Naive thymus-derived CD4-positive, alpha-beta T cell (primary cell): ENCODE results near the gene TRIM10. TPM values are rescaled to one million over a fixed set of nuclear protein-coding genes. Genes with fewer than 3 reads are reported as not detected.

Experiments used
- ATAC-seq: fragments of 150-1000 bp; cut with Tn5 transposase; 2 replicates; pipeline ENCODE4 v1.10.0; 2021; ENCODE audit warnings: mild to moderate bottlenecking, moderate library complexity
- CTCF ChIA-PET: fragments of 350-600 bp; sonication (Branson Sonifier 250); formaldehyde crosslinking; loops from one replicate; lab custom pipeline; 2021; ENCODE audit warnings: antibody characterized with exemption; lab: Charles Lee
- POLR2A ChIA-PET: fragments of 350-600 bp; sonication (Branson Sonifier 250); formaldehyde crosslinking; loops from one replicate; lab custom pipeline; 2021; ENCODE audit warnings: antibody characterized with exemption, inconsistent platforms; lab: Charles Lee
- DNase-seq, 9 donors: peaks; one replicate each; pipeline versions ENCODE4 v3.0.0 to v3.0.0-alpha.2; 2020 to 2022; ENCODE audit warnings: mixed read lengths in 1 of 9
- H3K27ac ChIP-seq: one replicate; pipeline ENCODE4 v1.7.0; 2013; ENCODE audit warnings: mild to moderate bottlenecking, low read depth, low read length, moderate library complexity
- H3K27me3 ChIP-seq, 2 donors: one replicate each; pipeline ENCODE4 v1.7.0; 2013; ENCODE audit warnings: low read length in 2 of 2, mild to moderate bottlenecking in 2 of 2, moderate library complexity in 2 of 2; ENCODE audit not compliant: control insufficient read depth in 2 of 2, insufficient read depth in 2 of 2
- H3K36me3 ChIP-seq, 3 experiments: 1 replicate in 2 of 3; 2 replicates in 1 of 3; pipeline ENCODE4 v1.7.0; 2013; ENCODE audit warnings: low read length in 3 of 3, mild to moderate bottlenecking in 3 of 3, moderate library complexity in 1 of 3; ENCODE audit not compliant: insufficient read depth in 3 of 3, control insufficient read depth in 2 of 3
- H3K4me1 ChIP-seq, 2 donors: one replicate each; pipeline ENCODE4 v1.7.0; 2013; ENCODE audit warnings: low read length in 2 of 2, mild to moderate bottlenecking in 2 of 2, moderate library complexity in 1 of 2; ENCODE audit not compliant: control insufficient read depth in 2 of 2, insufficient read depth in 2 of 2
- H3K4me3 ChIP-seq: 2 replicates; pipeline ENCODE4 v1.7.0; 2013; ENCODE audit warnings: mild to moderate bottlenecking, low read length
- H3K9me3 ChIP-seq, 3 experiments: 1 replicate in 2 of 3; 2 replicates in 1 of 3; pipeline ENCODE4 v1.7.0; 2013; ENCODE audit warnings: low read length in 3 of 3; ENCODE audit not compliant: control insufficient read depth in 2 of 3
- H3K27ac Mint-ChIP-seq, 9 donors: one replicate each; pipeline ENCODE4 v1.8.0; 2020 to 2022; ENCODE audit warnings: mixed read lengths in 9 of 9, mild to moderate bottlenecking in 8 of 9, moderate library complexity in 5 of 9, inconsistent platforms in 2 of 9
- H3K27me3 Mint-ChIP-seq, 5 donors: one replicate each; pipeline ENCODE4 v1.8.0; 2021 to 2022; ENCODE audit warnings: mixed read lengths in 5 of 5, mild to moderate bottlenecking in 1 of 5
- H3K36me3 Mint-ChIP-seq, 5 donors: one replicate each; pipeline ENCODE4 v1.8.0; 2020 to 2022; ENCODE audit warnings: mixed read lengths in 5 of 5, mild to moderate bottlenecking in 3 of 5, inconsistent platforms in 1 of 5
- H3K4me1 Mint-ChIP-seq, 7 donors: one replicate each; pipeline ENCODE4 v1.8.0; 2020 to 2022; ENCODE audit warnings: mixed read lengths in 7 of 7, mild to moderate bottlenecking in 3 of 7, inconsistent platforms in 1 of 7
- H3K4me3 Mint-ChIP-seq, 10 donors: one replicate each; pipeline ENCODE4 v1.8.0; 2020 to 2022; ENCODE audit warnings: mild to moderate bottlenecking in 10 of 10, mixed read lengths in 10 of 10, moderate library complexity in 6 of 10, inconsistent platforms in 2 of 10
- H3K9me3 Mint-ChIP-seq, 11 donors: one replicate each; pipeline ENCODE4 v1.8.0; 2020 to 2022; ENCODE audit warnings: mixed read lengths in 11 of 11, mild to moderate bottlenecking in 4 of 11, inconsistent platforms in 1 of 11, moderate library complexity in 1 of 11
- intact Hi-C, 2 donors: fragments of 100-400 bp; cut with micrococcal nuclease; formaldehyde crosslinking; loops; one replicate each; pipeline ENCODE4 v1.15.1; 2023
- polyA plus RNA-seq, 2 donors: library from polyadenylated mRNA; unstranded; fragments of 300-500 nt; fragmentation: Illumina TruSeq; gene quantifications; one replicate each; pipeline ENCODE4 v1.2.3, GENCODE V29; 2021
- total RNA-seq, 6 experiments: library from RNA in 5 of 6; stranded (reverse) in 5 of 6; gene quantifications; 1 replicate in 5 of 6; 2 replicates in 1 of 6; pipeline ENCODE4 v1.2.3 and lab custom pipeline; 2021 to 2026

Gene TRIM10
- total and polyA plus RNA-seq, 7 experiments from 2014 or later: 0.12 TPM; not detected in 6

DNA sequence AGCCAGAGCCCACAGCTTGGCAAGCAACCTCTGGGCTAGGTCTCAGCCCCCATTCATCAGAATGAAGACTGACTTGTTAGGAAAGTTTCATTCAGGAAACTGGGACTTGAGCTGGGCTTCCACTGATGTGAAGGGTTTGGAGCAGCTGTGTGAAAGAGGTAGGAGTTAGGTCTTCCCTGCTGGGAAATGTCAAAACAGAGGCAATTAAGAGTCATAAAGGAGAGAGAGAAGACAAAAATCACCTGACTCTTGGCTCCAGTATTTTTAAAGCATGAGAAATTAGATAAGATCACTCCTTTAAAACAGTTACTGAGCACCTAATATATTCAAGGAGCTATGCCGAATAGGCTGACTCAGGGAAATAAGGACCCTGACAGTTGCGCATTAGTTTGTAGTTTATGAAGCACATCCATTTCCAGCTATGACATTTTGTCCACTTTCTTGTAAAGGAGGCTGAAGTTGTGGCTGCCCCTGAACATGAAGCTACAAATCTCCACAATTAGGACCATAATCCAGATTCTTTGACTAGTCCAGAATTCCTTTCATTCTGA, 29.0 kb downstream of the TRIM10 start:
- Histone ChIP-seq H3K27me3 (peaks cover 5 to 12% of the 10 kb centered on the region in 2 donors), H3K36me3 (no peaks in the 10 kb centered on the region), H3K27ac (no peak overlapping the region), H3K4me3 (no peak overlapping the region), H3K9me3 (no peaks in the 10 kb centered on the region), H3K4me1 (peaks cover 0 to 4% of the 10 kb centered on the region in 2 donors)
- ATAC-seq (no peak), DNase-seq (no peak)
- H3K27ac Mint-ChIP-seq: no peak overlapping the region
- peaks cover 3 to 26% (median 6%) of the 10 kb centered on the region in 7 donors for H3K4me1 Mint-ChIP-seq
- intact Hi-C loops: loop anchor here (1.0 to 2.0 kb wide), 7 partner anchors 29 to 284 kb away; partner anchors contain the start of gene POLR1H (in 1 of the 2)
- H3K9me3 Mint-ChIP-seq: no peaks in the 10 kb centered on the region
- CTCF ChIA-PET: interaction anchor here (1.1 to 8.5 kb wide), 7 partner anchors 10 to 284 kb away, joined by 3 to 170 read pairs (median 3); no protein-coding TSS in a partner anchor
- H3K4me3 Mint-ChIP-seq: no peak overlapping the region
- H3K36me3 Mint-ChIP-seq: no peaks in the 10 kb centered on the region
- peaks cover 55 to 78% (median 65%) of the 10 kb centered on the region in 5 donors for H3K27me3 Mint-ChIP-seq
- POLR2A ChIA-PET: interaction anchor here (1.3 to 1.4 kb wide), 2 partner anchors 30 to 71 kb away, joined by 3 read pairs; partner anchors contain the start of gene POLR1H

- CTCF ChIA-PET: interaction anchor here (0.7 to 8.5 kb wide), 12 partner anchors 9 to 481 kb away, joined by 3 to 170 read pairs (median 4); partner anchors contain the start of gene TRIM31
Measured at GRCh38 chr6:30130887-30131862, 29.8 kb downstream of the TRIM10 start.

DNA sequence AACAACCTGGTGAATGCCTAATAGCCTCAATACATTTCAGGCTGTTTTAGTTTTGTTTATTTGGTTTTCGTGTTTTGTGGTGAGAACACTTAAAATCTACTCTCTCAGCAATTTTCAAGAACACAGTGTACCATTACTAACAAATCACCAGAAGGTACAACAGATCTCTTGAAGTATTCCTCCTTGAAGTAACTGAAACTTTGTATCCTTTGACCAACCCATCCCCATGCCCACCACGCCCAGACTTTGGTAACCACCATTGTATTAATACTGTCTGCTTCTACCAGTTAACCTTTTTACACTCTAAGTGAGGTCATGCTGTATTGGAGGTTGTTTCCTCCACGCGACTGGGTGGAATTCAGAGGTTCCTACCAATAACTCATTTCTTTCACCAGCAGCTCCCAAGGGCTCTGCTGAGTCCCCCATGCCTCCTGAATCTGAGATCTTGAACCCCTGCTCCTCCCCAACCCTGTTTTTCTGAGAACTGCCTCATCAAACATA, 30.8 kb downstream of the TRIM10 start:
- ChIA-PET CTCF (interaction anchor here (0.8 to 8.5 kb wide), 6 partner anchors 14 to 43 kb away, joined by 3 to 170 read pairs (median 5); no protein-coding TSS in a partner anchor), POLR2A (interaction anchor here (2.1 kb wide), 1 partner anchor 27 kb away, joined by 29 read pairs; no protein-coding TSS in a partner anchor)
- peaks cover 5 to 10% of the 10 kb centered on the region in 2 donors for H3K27me3 ChIP-seq
- no peaks in the 10 kb centered on the region for H3K9me3 ChIP-seq
- peaks cover 0 to 4% of the 10 kb centered on the region in 2 donors for H3K4me1 ChIP-seq
- H3K4me3 ChIP-seq: no peak overlapping the region
- H3K36me3 ChIP-seq: no peaks in the 10 kb centered on the region
- Mint-ChIP-seq H3K36me3 (no peaks in the 10 kb centered on the region), H3K27me3 (peaks cover 71 to 85% (median 74%) of the 10 kb centered on the region in 5 donors), H3K27ac (no peak overlapping the region), H3K4me1 (peaks cover 3 to 19% (median 6%) of the 10 kb centered on the region in 7 donors), H3K4me3 (no peak overlapping the region), H3K9me3 (no peaks in the 10 kb centered on the region)
- DNase-seq (no peak), ATAC-seq (no peak)
- H3K27ac ChIP-seq: no peak overlapping the region
- intact Hi-C loops: loop anchor here in 1 of 2 donors (2.0 kb wide), 2 partner anchors 117 to 153 kb away; no protein-coding TSS in a partner anchor

More at GRCh38 chr6:30130887-30131862, 29.8 kb downstream of the TRIM10 start:
- no peak overlapping the region for H3K4me3 ChIP-seq
- H3K27ac ChIP-seq: no peak overlapping the region
- Mint-ChIP-seq H3K36me3 (no peaks in the 10 kb centered on the region), H3K4me1 (peaks cover 3 to 23% (median 6%) of the 10 kb centered on the region in 7 donors), H3K4me3 (peak overlapping the region in 6 of 10 donors; percentile 2 to 44 (median 30)), H3K27me3 (peaks cover 63 to 83% (median 67%) of the 10 kb centered on the region in 5 donors), H3K27ac (peak overlapping the region in 3 of 9 donors; percentile 2 to 79 (median 7)), H3K9me3 (no peaks in the 10 kb centered on the region)
- H3K4me1 ChIP-seq: peaks cover 0 to 4% of the 10 kb centered on the region in 2 donors
- H3K9me3 ChIP-seq: no peaks in the 10 kb centered on the region
- H3K27me3 ChIP-seq: peaks cover 5 to 12% of the 10 kb centered on the region in 2 donors
- H3K36me3 ChIP-seq: no peaks in the 10 kb centered on the region
- intact Hi-C loops: loop anchor here (1.0 to 2.0 kb wide), 7 partner anchors 28 to 283 kb away; partner anchors contain the start of gene POLR1H (in 1 of the 2)
- DNase-seq (peak; percentile 21 to 83 (median 76)), ATAC-seq (peak; percentile 99)
- POLR2A ChIA-PET: interaction anchor here (1.3 to 2.1 kb wide), 2 partner anchors 28 to 71 kb away, joined by 3 to 29 read pairs; partner anchors contain the start of gene POLR1H

DNA sequence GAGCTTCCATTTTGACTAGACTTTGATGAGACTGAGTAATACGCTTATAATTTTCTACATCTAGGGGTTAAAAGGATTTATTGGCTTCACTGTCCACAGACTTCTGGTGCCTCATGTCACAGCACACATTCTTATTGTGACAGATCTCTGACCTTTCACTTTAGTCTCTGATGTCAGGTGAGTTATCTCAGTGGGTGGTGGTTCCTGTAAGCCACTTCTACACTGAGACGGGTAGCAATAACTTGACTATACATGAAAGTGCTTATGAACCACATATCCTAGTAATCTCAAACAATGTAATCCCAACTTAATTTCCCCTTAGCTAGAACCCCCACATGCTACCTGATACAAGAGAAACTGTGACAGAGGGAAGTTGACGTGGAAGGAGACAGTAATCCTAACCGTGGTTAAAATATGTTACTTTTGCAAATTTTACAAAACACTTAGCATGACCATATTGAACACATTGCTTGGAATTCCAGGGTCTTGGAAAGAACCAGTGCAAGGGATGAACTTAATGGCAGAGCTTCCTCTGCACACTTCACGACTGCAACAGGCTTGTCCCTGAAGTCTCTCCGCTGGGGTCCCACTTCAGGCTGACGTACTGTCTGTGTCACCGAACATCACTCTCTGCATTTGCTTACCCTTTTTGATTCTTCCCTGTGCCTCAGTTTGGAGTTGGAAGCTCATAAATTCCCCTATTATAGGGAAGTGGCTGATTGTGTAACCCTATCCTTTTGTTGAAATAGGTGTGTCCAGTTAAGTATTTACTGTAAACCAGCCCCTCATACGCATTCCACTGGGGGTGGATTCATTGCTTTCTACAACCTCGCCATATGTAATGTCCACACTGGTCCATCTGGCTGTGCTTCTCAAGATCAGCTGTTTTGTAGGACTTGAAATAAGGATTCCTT, 31.5 kb downstream of the TRIM10 start:
- intact Hi-C loops: loop anchor here in 1 of 2 donors (2.0 kb wide), 2 partner anchors 117 to 153 kb away; no protein-coding TSS in a partner anchor

DNA sequence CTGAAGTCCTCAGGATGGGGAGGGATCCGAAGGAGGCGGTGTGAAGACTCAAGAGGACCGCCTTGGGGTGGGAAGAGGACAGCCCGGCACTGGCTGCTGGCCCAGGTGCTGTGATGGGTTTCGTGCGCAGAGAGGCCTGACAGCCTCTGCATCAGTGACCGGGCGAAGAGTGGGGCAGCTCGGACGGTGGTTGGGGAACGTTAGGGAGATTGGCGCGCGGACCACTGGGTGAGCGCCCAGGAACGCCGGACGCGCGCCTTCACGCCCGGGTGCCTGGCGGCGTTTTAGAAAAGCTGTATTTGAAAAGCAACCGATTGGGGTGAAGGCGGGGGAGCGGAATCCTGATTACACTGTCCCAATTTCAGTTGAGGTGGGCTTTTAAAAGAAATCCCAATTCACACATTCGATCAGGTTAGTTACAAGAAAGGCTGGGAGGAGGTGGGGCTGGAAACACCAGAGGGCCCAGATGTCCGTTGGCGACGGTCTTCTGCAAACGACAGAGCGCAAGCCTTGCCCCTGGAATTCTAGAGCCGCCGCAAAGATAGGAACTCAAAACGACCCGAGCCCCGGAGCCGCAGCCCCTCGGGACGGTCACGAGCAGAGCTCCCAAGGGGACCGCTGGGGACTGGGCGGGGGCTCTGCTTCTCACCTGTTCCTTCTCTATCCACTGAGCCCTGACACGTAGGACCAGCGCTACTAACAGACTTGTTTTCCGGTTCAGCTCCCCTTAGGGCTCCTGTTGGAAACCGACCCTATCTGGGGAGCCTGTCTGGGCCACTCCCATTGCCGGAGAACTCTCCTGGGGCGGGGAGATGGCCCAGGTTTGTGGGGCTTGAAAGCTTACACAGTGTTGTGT, 33.5 kb downstream of the TRIM10 start:
- H3K36me3 Mint-ChIP-seq: no peaks in the 10 kb centered on the region
- peaks cover 3 to 19% (median 6%) of the 10 kb centered on the region in 7 donors for H3K4me1 Mint-ChIP-seq
- peaks cover 69 to 85% (median 74%) of the 10 kb centered on the region in 5 donors for H3K27me3 Mint-ChIP-seq
- ChIA-PET POLR2A (interaction anchor here (1.0 kb wide), 1 partner anchor 24 kb away, joined by 3 read pairs; no protein-coding TSS in a partner anchor), CTCF (interaction anchor here (1.1 to 1.4 kb wide), 3 partner anchors 19 to 24 kb away, joined by 3 to 9 read pairs (median 7); no protein-coding TSS in a partner anchor)
- H3K9me3 ChIP-seq: no peaks in the 10 kb centered on the region
- H3K27ac Mint-ChIP-seq: no peak overlapping the region
- no peak for ATAC-seq
- peak overlapping the region in 1 of 10 donors; percentile 28 for H3K4me3 Mint-ChIP-seq
- H3K36me3 ChIP-seq: no peaks in the 10 kb centered on the region
- intact Hi-C loops: no loop called here
- no peaks in the 10 kb centered on the region for H3K9me3 Mint-ChIP-seq
- peaks cover 0 to 4% of the 10 kb centered on the region in 2 donors for H3K4me1 ChIP-seq
- H3K4me3 ChIP-seq: no peak overlapping the region
- no peak overlapping the region for H3K27ac ChIP-seq
- H3K27me3 ChIP-seq: peaks cover 5 to 9% of the 10 kb centered on the region in 2 donors
- no peak for DNase-seq

More for the DNA sequence above, 31.5 kb downstream of the TRIM10 start:
- H3K27me3 ChIP-seq: peaks cover 5 to 9% of the 10 kb centered on the region in 2 donors
- ChIA-PET POLR2A (interaction anchor here (0.5 to 2.1 kb wide), 3 partner anchors 26 to 1046 kb away, joined by 3 to 29 read pairs (median 3); partner anchors contain the start of gene POLR1H), CTCF (interaction anchor here (0.9 to 8.5 kb wide), 2 partner anchors 25 to 33 kb away, joined by 3 to 170 read pairs; no protein-coding TSS in a partner anchor)
- no peak for ATAC-seq
- DNase-seq: no peak
- H3K9me3 ChIP-seq: no peaks in the 10 kb centered on the region
- no peaks in the 10 kb centered on the region for H3K36me3 ChIP-seq
- no peak overlapping the region for H3K27ac Mint-ChIP-seq
- H3K4me3 ChIP-seq: no peak overlapping the region
- peaks cover 73 to 83% (median 80%) of the 10 kb centered on the region in 5 donors for H3K27me3 Mint-ChIP-seq
- H3K4me3 Mint-ChIP-seq: no peak overlapping the region
- no peaks in the 10 kb centered on the region for H3K36me3 Mint-ChIP-seq
- H3K4me1 ChIP-seq: peaks cover 0 to 4% of the 10 kb centered on the region in 2 donors
- peaks cover 3 to 19% (median 6%) of the 10 kb centered on the region in 7 donors for H3K4me1 Mint-ChIP-seq
- H3K9me3 Mint-ChIP-seq: no peaks in the 10 kb centered on the region
- no peak overlapping the region for H3K27ac ChIP-seq
